GM18951 (cell line): ENCODE results near the gene THOC7.
A peak's percentile ranks its signal among the peaks of the same experiment; 100 is the strongest.

Experiments used
- POLR2A ChIP-seq: IDR thresholded peaks from 4 replicates; pipeline ENCODE4 v1.6.1; 2011; ENCODE audit warnings: mild to moderate bottlenecking; ENCODE audit not compliant: insufficient read length, insufficient read depth; ENCODE audit errors: extremely low read depth
- in situ Hi-C: fragments of 300-500 bp; cut with MboI; formaldehyde crosslinking; loops from one replicate; pipeline ENCODE4 v1.12.0; 2022; ENCODE audit warnings: low sequenced_read_pairs, mixed read lengths, inconsistent platforms; ENCODE audit not compliant: unreplicated experiment

THOC7 gene

DNA sequence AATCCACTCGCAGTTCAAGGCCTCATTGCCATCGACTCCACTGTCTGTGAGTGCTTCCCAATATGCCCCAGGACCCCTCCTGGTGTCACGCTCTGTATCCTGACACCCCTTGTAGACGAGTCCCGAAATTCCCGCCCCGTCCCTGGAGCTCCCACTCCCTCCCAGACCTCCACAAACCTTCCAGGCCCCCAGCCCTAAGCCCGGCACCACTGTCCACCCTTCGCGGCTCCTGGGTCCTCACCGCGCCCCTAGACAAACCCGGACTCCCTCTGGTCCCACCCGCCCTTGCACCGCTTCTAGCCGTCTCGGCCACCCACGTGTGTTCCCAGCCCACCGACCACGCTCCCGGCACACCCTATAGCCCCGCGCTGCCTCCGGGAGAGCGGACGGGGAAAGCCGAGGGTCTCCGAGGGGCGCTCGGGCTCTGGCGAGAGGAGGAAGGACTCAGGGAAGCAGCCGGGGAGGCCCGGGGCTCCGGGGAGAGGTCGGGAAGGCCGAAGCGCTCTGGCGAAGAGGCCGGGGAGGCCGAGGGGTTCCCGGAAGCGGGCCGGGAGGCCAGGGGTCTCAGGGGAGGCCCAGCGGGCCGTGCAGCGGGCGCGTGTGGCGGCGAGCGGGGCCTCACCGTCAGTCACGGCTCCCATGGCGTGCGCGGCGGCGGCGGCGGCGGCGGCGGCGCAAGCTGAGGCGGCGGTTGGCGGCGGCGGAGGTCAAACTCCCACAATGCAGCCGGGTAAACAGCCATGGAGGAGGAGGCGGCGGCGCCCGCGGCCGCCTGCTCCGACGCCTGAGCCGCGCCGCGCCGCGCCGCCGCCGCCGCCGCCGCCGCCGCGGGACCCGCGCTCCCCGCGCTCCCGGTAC is at the start of gene THOC7, which contains the start of gene ATXN7:
THOC7 (minus strand) TSS at position 656 of the 858 bp plus-strand sequence; CDS start at position 641, 15 bp downstream.
ATXN7 (plus strand) TSS at position 718 of the 858 bp plus-strand sequence. CDS start 48,732 bp downstream, outside the sequence.
- peak; percentile 58 for TF ChIP-seq POLR2A
- in situ Hi-C loops = no loop called here

DNA sequence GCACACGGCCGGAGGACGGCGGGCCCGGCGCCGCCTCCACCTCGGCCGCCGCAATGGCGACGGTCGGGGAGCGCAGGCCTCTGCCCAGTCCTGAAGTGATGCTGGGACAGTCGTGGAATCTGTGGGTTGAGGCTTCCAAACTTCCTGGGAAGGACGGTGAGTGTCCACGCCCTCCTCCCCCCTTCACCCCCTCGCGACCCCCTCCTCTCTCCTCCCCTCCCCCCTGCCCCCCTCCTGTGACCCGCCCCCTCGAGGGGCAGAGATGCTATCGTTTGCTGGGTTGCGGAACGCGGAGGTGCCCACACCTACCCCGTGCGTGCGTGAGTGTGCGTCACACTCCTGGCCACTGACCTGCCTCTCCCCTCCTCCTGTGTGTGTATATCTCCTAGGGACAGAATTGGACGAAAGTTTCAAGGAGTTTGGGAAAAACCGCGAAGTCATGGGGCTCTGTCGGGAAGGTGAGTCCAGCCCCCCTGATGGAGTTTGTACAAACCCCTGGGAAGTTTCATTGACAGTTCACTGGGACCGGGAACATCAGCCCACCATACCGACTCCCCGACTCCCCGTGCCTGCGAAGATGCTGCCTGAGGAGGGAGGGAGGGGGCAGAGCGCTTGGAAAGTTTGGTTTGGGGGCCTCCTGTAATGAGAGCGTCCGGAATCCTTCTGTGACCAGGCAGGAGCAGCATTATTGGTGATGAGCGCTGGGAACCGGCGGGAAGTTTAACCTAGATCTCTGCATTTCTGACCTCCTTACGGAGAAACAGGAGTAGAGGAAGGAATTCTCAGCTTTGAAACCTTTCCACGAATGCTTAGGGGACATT is 49.4 kb upstream of the THOC7 start:
- in situ Hi-C loops = no loop called here
- no peak for TF ChIP-seq POLR2A

DNA sequence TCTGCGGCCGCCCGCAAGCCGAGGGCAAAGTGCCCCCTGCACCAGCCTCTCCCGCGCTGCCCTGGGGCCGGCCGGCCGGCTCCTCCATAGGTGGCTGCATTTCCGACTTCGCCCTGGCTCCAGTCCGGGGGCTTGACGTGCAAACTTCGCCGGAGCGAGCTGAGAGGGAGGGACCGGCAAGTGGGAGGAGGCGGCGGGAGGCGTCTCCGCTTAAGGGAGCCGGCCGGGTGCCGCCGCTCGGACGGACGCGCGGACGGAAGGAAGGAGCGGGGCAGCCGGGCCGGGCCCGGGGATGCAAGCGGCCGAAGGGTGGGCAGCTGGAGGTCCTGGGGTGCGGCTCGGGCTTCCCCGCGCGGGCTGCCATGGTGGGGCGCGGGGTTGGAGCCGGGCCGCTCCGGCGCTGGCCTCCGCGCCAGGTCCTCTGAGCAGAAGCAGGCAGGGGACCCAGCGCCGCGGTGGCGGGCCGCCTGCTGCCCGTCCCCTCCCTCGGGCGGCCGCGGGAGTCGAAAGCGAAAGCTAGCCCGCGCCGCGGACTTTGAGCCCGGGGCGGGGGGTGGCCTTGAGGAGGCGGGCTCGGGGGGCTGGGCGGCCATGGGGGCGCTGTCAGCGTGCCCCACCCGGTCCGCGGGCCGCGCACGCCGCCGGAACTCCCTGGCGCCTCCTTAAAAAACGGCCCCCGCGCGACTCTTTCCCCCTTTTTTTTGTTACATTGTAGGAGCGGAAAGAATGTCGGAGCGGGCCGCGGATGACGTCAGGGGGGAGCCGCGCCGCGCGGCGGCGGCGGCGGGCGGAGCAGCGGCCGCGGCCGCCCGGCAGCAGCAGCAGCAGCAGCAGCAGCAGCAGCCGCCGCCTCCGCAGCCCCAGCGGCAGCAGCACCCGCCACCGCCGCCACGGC is 48.5 kb upstream of the THOC7 start, which contains the start of gene SCAANT1:
SCAANT1 (minus strand) TSS at position 511 of the 895 bp plus-strand sequence.
- in situ Hi-C loops = no loop called here

DNA sequence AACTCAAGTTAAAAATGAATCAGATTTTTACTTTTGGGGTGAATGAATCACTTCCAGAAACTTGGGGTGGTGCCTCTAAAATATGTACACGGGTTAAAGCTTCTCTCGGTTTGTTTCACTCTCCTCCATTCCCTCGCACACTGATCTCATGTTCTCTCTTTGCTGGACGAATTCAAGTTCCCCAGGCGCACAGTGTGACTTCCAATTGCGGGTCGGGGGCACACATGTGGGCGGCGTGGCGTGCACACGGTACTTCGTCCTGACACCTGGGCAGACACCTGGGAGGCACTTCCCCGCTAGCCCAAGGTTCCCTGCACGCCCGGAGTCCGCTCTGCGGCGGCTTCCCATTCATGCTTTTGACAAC is 47.9 kb upstream of the THOC7 start:
- TF ChIP-seq POLR2A = no peak
- in situ Hi-C loops = no loop called here

More for the DNA sequence above, 48.5 kb upstream of the THOC7 start, which contains the start of gene SCAANT1:
- TF ChIP-seq POLR2A = peak; percentile 67

DNA sequence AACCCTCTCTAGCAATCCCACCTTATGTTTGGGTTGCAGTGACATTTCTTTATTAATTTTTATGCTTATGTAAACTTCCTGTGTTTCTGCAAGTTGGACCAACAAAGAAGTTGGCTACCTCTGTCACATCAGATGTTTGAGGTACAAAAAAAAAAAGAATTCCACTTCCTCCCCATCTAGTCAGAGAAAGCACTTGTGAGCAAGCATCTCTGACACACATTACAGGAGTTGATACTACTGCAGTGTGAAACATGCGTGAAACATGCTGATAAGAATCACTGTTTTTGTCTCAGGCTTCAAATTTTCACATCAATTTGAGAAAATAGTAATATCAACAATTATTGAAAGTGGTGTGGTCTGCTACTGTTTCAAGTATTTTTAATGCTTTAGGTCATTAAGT is 47.3 kb upstream of the THOC7 start:
- in situ Hi-C loops = no loop called here
- TF ChIP-seq POLR2A = no peak

DNA sequence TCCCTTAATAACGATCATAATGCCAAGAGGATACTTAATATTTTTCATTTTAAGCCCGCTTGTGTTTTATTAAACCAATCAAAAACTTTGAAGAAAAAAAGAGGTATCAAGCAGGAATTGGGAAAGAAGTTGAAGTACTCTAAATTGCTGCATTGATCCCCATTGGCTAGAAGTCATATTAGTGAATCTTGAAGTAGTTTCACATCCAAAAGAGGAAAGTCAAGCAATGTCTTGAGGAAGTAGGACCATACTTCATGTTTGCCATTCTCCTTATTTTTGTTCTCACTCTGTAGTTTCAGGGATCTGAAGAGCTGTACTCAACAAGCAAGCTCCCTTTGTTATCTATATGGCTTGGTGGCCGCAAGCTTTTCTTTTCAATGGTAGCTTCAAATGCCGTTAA is 46.4 kb upstream of the THOC7 start:
- in situ Hi-C loops = no loop called here
- no peak for TF ChIP-seq POLR2A

DNA sequence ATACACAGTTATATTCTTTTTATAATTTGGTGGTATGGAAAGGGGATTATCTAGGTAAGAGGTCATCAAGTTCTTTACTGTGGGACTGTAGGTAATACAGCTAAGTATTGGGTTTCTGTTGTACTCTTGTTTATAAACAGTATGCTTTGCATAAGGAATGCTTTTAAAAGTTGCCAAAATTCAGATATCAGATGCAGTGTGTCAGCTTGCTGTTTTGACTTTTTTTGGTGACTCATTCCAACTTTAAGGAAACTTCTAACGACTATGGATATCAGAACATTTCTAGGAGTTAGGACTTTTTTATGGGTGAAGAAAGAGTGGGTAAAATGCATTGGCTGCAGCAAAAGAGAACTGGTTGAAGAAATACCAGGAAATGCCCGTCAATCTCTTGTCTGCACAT is 45.8 kb upstream of the THOC7 start:
- in situ Hi-C loops = no loop called here

DNA sequence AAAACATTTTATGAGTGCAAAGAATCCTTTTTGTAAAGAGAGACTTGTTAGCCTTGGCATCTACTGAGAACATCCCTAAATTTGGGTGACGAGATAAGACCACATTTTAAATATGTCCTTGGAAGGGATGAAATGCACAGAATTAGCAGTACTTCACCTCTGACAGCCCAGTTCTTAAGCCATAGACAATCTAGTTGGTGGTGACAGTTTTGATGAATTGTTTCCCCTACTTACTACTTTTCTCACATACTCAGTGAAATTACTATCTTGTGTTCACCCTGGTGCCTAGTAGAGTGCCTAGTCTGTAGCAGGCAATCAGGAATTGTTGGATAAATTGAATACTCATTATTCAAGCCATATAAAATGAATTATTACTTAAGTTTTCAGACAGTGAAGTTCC is 45.2 kb upstream of the THOC7 start:
- in situ Hi-C loops = no loop called here
- no peak for TF ChIP-seq POLR2A

More for the DNA sequence above, 45.8 kb upstream of the THOC7 start:
- no peak for TF ChIP-seq POLR2A

DNA sequence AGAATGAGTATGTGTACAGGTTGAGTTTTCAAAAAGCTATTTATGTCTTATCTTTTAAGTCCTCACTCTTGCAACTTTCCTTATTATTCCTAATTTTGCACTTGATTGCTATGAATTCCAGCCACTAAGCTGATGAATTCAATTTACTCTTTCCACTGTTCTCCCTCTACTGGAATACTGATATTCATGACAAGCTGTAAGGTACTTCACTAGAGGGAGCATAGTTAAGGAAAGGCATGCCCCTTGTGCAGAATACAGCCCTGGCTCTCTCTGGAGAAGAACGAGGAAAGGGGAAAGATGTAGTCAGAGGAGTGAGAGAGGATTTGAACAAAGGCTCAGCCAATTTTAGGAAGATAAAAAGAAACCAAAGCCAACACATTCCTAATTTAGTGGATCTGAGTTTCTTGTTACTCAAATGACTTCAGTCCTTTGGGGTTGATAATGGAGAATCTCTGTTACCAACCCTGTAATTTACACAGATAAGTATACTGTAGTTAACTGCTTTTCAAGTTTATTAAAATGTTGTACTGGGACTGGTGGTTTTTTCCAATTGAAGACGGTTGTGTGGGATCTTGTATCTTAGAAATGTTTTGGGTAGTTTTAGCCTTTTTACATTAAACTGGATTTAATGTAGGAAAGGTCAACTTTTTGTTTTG is 44.6 kb upstream of the THOC7 start:
- no peak for TF ChIP-seq POLR2A
- in situ Hi-C loops = no loop called here

DNA sequence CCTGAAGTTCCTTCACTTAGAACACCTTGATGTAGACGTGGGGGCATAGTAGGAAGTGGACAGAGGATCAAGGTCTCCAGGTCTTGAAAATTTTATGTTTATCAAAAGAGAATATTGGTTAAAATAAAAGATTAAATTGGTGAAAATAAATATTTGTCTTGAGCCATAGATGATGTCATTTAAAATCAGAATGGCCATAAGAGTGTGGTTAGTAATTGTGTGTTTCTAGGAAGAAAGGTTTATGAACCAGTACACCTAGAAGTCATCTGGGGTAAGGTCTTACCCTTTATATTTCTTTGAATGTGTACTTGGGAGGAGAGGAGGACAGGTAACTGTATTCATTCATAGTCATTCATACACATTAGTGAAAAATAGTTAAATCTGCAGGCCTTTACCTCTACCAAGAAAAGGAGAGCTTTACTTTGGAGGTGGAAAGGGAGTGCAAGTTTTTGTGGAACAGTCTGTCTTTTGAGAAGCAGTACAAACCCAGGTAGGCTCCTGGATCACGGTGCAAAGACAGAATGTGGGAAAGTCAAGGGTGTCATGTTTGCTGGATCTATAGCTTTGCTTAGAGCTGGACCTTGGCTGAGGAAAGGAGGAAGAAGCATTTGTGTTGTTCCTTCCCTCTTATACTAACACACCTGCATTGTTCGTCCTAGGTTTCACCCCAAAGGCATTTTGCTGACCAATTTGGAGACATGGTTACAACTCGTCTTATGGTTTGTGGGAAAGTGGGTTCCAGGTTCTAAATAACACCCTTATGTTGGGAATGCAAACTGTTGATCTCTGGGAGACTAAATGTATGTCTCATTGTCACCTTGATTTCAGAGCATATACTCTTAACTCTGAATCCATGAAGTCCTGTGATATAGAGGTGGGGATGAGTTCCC is 42.4 kb upstream of the THOC7 start:
- TF ChIP-seq POLR2A = no peak

DNA sequence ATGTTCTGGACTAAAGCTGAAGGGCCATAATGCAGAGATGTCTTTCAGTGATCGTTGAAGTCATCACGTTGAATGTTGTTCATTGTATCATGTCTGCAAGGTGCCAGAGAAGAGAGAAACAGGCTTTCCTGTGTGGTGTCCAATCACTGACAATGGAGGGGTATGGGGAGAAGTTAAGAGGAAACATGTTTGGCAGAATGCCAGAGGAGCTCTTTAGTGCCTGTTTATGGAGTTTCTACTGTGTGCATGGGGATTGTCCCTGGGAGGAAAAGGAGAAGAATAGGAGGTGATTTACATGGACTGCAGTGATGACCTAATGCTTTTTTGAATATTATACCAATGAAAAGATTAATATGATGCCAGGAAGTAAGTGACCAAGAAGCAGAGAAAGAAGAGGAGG is 36.9 kb upstream of the THOC7 start:
- TF ChIP-seq POLR2A = no peak
- in situ Hi-C loops = no loop called here

More for the DNA sequence above, 42.4 kb upstream of the THOC7 start:
- in situ Hi-C loops = no loop called here
